OCI-LY1 (cell line): ENCODE measurements around the gene NFATC2IP.

Experiments used
- H2AFZ ChIP-seq: fragments of 200-600 bp; sonication (generic), shearing (Covaris generic); 2 replicates; pipeline ENCODE4 v1.6.0; 2014; ENCODE audit warnings: antibody characterized with exemption, mild to moderate bottlenecking, low read length
- H3F3A ChIP-seq: fragments of 200-600 bp; sonication (generic), shearing (Covaris generic); 2 replicates; pipeline ENCODE4 v1.6.0; 2014; ENCODE audit warnings: mild to moderate bottlenecking, antibody characterized with exemption, low read length, moderate library complexity; ENCODE audit not compliant: insufficient read depth
- H3K27ac ChIP-seq: fragments of 200-600 bp; sonication (generic); 2 replicates; pipeline ENCODE4 v1.5.1; 2014; ENCODE audit warnings: low read length, mixed run types, mild to moderate bottlenecking, low read depth; ENCODE audit not compliant: poor library complexity, severe bottlenecking
- H3K27me3 ChIP-seq: fragments of 200-600 bp; sonication (generic); 2 replicates; pipeline ENCODE4 v1.6.0; 2014; ENCODE audit warnings: antibody characterized with exemption, mild to moderate bottlenecking, low read length, moderate library complexity; ENCODE audit not compliant: insufficient read depth
- H3K36me3 ChIP-seq: fragments of 200-600 bp; sonication (generic); 2 replicates; pipeline ENCODE4 v1.6.1; 2014; ENCODE audit warnings: mild to moderate bottlenecking, antibody characterized with exemption, low read length, moderate library complexity, mixed read lengths; ENCODE audit not compliant: insufficient read depth
- H3K4me1 ChIP-seq: fragments of 200-600 bp; sonication (generic); 2 replicates; pipeline ENCODE4 v1.5.1; 2014; ENCODE audit warnings: mild to moderate bottlenecking, low read length, moderate library complexity; ENCODE audit not compliant: insufficient read depth, severe bottlenecking
- H3K4me2 ChIP-seq: fragments of 200-600 bp; sonication (generic), shearing (Covaris generic); 2 replicates; pipeline ENCODE4 v1.6.1; 2014; ENCODE audit warnings: low read length
- H3K4me3 ChIP-seq: fragments of 200-600 bp; sonication (generic); 2 replicates; pipeline ENCODE4 v1.5.1; 2014; ENCODE audit warnings: low read length, low read depth, mild to moderate bottlenecking, mixed read lengths; ENCODE audit not compliant: poor library complexity, severe bottlenecking
- H3K79me2 ChIP-seq: fragments of 200-600 bp; shearing (Covaris generic); 2 replicates; pipeline ENCODE4 v1.6.1; 2016; ENCODE audit warnings: mixed run types, low read length, mixed read lengths; ENCODE audit not compliant: insufficient read depth
- H3K9ac ChIP-seq: fragments of 200-600 bp; sonication (generic), shearing (Covaris generic); 2 replicates; pipeline ENCODE4 v1.6.1; 2014; ENCODE audit warnings: mild to moderate bottlenecking, low read length, mixed read lengths
- H3K9me2 ChIP-seq: fragments of 200-600 bp; sonication (generic), shearing (Covaris generic); 2 replicates; pipeline ENCODE4 v1.6.1; 2014; ENCODE audit warnings: low read depth, mild to moderate bottlenecking, low read length, mixed read lengths
- H3K9me3 ChIP-seq: fragments of 200-600 bp; shearing (Covaris generic); 2 replicates; pipeline ENCODE4 v1.6.1; 2014; ENCODE audit warnings: low read length, mixed read lengths
- H4K20me1 ChIP-seq: fragments of 200-600 bp; sonication (generic), shearing (Covaris generic); 2 replicates; pipeline ENCODE4 v1.6.0; 2016; ENCODE audit warnings: mild to moderate bottlenecking, low read length; ENCODE audit not compliant: insufficient read depth
- EZH2 ChIP-seq: fragments of 200-600 bp; sonication (generic), shearing (Covaris generic); IDR thresholded peaks from 2 replicates; pipeline ENCODE4 v1.8.0; 2017; ENCODE audit warnings: borderline replicate concordance, mixed run types, mild to moderate bottlenecking, antibody characterized with exemption, low read length, moderate library complexity, mixed read lengths
- TF ChIP-seq, protein P1 (sequence below): fragments of 200-600 bp; sonication (generic), shearing (Covaris generic); IDR thresholded peaks from 2 replicates; pipeline ENCODE4 v1.5.1; 2017; ENCODE audit warnings: mild to moderate bottlenecking, antibody characterized with exemption, low read length, moderate library complexity, mixed read lengths

The NFATC2IP gene

DNA sequence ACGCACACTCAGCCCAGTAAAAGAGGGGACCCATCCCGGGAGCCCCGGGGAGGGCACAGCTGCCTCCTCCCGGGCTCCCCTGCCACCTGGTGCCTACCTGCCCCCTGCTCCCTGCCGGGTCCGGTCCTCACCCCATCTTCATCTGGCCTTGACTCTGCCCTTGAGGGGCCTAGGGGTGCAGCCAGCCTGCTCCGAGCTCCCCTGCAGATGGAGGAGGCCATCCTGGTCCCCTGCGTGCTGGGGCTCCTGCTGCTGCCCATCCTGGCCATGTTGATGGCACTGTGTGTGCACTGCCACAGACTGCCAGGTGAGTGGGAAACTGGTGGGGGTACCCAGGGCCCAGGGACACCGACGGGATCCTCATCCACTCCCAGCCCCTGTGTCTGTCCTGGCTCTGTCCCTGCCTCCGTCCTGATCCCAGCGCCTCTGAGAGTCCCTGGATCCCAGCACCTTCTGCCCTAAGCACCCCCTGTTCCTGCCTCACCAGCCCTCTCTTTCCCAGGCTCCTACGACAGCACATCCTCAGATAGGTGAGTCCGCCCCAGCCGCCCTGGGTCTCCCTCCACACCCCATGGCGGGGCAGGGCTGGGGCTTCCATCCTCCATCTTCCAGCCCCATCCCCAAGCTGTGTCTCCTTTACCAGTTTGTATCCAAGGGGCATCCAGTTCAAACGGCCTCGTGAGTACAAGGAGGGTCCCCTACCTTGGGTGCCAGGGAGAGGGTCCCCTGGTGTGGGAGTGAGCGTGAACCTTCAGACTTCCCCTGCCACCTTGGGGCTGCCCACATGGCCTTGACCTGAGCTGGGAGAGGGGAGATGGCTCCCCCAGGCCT lies 34.7 kb downstream of the NFATC2IP start:
- no peaks in the 10 kb centered on the region for H4K20me1 ChIP-seq
- peaks cover 12% of the 10 kb centered on the region for H3K4me1 ChIP-seq
- H3K4me3 ChIP-seq, result peak overlapping the region; percentile 49
- H3K27ac ChIP-seq, result no peak overlapping the region
- H2AFZ ChIP-seq, result no peak overlapping the region
- peak overlapping the region; percentile 63 for H3K4me2 ChIP-seq
- no peaks in the 10 kb centered on the region for H3F3A ChIP-seq
- no peaks in the 10 kb centered on the region for H3K9me2 ChIP-seq
- 0 out of 2 replicates have a peak, but pooled peaks cover 3% of the 10 kb centered on the region for H3K9me3 ChIP-seq
- no peaks in the 10 kb centered on the region for H3K27me3 ChIP-seq
- peaks cover 7% of the 10 kb centered on the region for H3K36me3 ChIP-seq
- H3K9ac ChIP-seq, result peak overlapping the region; percentile 42; the same call in 1 of the 2 replicates
- H3K79me2 ChIP-seq, result no peaks in the 10 kb centered on the region
- TF ChIP-seq, protein P1, sequence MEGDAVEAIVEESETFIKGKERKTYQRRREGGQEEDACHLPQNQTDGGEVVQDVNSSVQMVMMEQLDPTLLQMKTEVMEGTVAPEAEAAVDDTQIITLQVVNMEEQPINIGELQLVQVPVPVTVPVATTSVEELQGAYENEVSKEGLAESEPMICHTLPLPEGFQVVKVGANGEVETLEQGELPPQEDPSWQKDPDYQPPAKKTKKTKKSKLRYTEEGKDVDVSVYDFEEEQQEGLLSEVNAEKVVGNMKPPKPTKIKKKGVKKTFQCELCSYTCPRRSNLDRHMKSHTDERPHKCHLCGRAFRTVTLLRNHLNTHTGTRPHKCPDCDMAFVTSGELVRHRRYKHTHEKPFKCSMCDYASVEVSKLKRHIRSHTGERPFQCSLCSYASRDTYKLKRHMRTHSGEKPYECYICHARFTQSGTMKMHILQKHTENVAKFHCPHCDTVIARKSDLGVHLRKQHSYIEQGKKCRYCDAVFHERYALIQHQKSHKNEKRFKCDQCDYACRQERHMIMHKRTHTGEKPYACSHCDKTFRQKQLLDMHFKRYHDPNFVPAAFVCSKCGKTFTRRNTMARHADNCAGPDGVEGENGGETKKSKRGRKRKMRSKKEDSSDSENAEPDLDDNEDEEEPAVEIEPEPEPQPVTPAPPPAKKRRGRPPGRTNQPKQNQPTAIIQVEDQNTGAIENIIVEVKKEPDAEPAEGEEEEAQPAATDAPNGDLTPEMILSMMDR, result no peak
- TF ChIP-seq EZH2, result no peak

DNA sequence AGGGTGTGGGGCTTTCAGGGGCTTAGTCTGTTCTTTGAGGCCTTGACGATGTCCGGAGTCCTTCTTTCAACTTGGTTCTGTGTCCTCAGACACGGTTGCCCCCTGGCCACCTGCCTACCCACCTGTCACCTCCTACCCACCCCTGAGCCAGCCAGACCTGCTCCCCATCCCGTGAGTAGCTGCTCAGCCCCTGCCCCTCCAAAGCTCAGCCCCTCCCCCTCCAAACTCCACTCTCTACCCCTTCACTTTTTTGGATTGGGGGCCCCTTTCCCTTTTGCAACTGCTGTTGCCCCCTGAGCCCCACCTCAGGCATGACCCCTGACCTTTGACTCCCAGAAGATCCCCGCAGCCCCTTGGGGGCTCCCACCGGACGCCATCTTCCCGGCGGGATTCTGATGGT lies 35.3 kb downstream of the NFATC2IP start:
- no peaks in the 10 kb centered on the region for H3K79me2 ChIP-seq
- no peaks in the 10 kb centered on the region for H3K27me3 ChIP-seq
- no peak overlapping the region for H3K27ac ChIP-seq
- no peaks in the 10 kb centered on the region for H3K9me2 ChIP-seq
- no peak for TF ChIP-seq EZH2
- TF ChIP-seq, protein P1, result no peak
- H4K20me1 ChIP-seq, result no peaks in the 10 kb centered on the region
- H3K4me2 ChIP-seq, result no peak overlapping the region
- H3K36me3 ChIP-seq, result peaks cover 5% of the 10 kb centered on the region
- no peak overlapping the region for H2AFZ ChIP-seq
- no peak overlapping the region for H3K9ac ChIP-seq
- no peak overlapping the region for H3K4me3 ChIP-seq
- H3K4me1 ChIP-seq, result peaks cover 12% of the 10 kb centered on the region
- 0 out of 2 replicates have a peak, but pooled peaks cover 3% of the 10 kb centered on the region for H3K9me3 ChIP-seq
- H3F3A ChIP-seq, result no peaks in the 10 kb centered on the region

- no peak for TF ChIP-seq EZH2
- TF ChIP-seq, protein P1, result no peak
- no peak overlapping the region for H2AFZ ChIP-seq
- no peak overlapping the region for H3K9ac ChIP-seq
- H3F3A ChIP-seq, result no peaks in the 10 kb centered on the region
- no peaks in the 10 kb centered on the region for H4K20me1 ChIP-seq
- no peaks in the 10 kb centered on the region for H3K79me2 ChIP-seq
- H3K4me3 ChIP-seq, result no peak overlapping the region
- 0 out of 2 replicates have a peak, but pooled peaks cover 3% of the 10 kb centered on the region for H3K9me3 ChIP-seq
- no peak overlapping the region for H3K4me2 ChIP-seq
- H3K27ac ChIP-seq, result no peak overlapping the region
- peaks cover 5% of the 10 kb centered on the region for H3K36me3 ChIP-seq
- peaks cover 12% of the 10 kb centered on the region for H3K4me1 ChIP-seq
- H3K9me2 ChIP-seq, result no peaks in the 10 kb centered on the region
- no peaks in the 10 kb centered on the region for H3K27me3 ChIP-seq
Observed at GRCh38 chr16:28986492-28986891, 35.8 kb downstream of the NFATC2IP start.
